NCI-H146 (cell line): ENCODE data around the gene KDM6A.
A peak's percentile ranks its signal among the peaks of the same experiment; 100 is the strongest.
"Not testable (repeated sequence)": the region's sequence is repeated elsewhere in the genome, so short reads cannot be mapped to it uniquely, and the experiment has no call there.

ENCODE experiments used
- DNase-seq: peaks from one replicate; lab custom pipeline; 2025; lab: John Stamatoyannopoulos, UW

KDM6A gene

GRCh38 chrX:45009371-45010000, 136.5 kb downstream of the KDM6A start:
- DNase-seq: no peak

GRCh38 chrX:45011131-45011530, 138.1 kb downstream of the KDM6A start:
- DNase-seq: no peak

- DNase-seq: no peak
Observed at GRCh38 chrX:45011597-45011996, 138.6 kb downstream of the KDM6A start.

- no peak for DNase-seq
Observed at GRCh38 chrX:45017946-45018345, 145.0 kb downstream of the KDM6A start.

- no peak for DNase-seq
Observed at GRCh38 chrX:45022150-45022549, 149.2 kb downstream of the KDM6A start.

GRCh38 chrX:45024501-45024900, 151.5 kb downstream of the KDM6A start:
- DNase-seq: no peak

- DNase-seq: no peak
Observed at GRCh38 chrX:45026036-45026435, 153.0 kb downstream of the KDM6A start.

GRCh38 chrX:45031830-45032378, 158.9 kb downstream of the KDM6A start:
- DNase-seq: no peak

- DNase-seq: no peak
Observed at GRCh38 chrX:45035071-45035470, 162.1 kb downstream of the KDM6A start.

GRCh38 chrX:45036161-45036560, 163.2 kb downstream of the KDM6A start:
- no peak for DNase-seq

GRCh38 chrX:45040137-45040536, 167.1 kb downstream of the KDM6A start:
- not testable (repeated sequence) for DNase-seq

GRCh38 chrX:45046417-45046816, 173.4 kb downstream of the KDM6A start:
- no peak for DNase-seq

- DNase-seq: no peak
Observed at GRCh38 chrX:45050558-45050957, 177.6 kb downstream of the KDM6A start.

GRCh38 chrX:45056428-45057145, 183.6 kb downstream of the KDM6A start:
- no peak for DNase-seq

GRCh38 chrX:45059906-45060305, 186.9 kb downstream of the KDM6A start:
- DNase-seq: peak; percentile 33

GRCh38 chrX:45063319-45064095, 190.5 kb downstream of the KDM6A start:
- DNase-seq: no peak

- no peak for DNase-seq
Observed at GRCh38 chrX:45068569-45068968, 195.6 kb downstream of the KDM6A start.

- DNase-seq: peak; percentile 1
Observed at GRCh38 chrX:45070116-45071007, 197.4 kb downstream of the KDM6A start.

GRCh38 chrX:45073011-45073410, 200.0 kb downstream of the KDM6A start:
- not testable (repeated sequence) for DNase-seq

- no peak for DNase-seq
Observed at GRCh38 chrX:45077748-45078424, 204.9 kb downstream of the KDM6A start.

GRCh38 chrX:45083314-45083713, 210.3 kb downstream of the KDM6A start:
- DNase-seq: no peak
